GM12801 (cell line): ENCODE results near the gene ATG7.

Source experiments
- TF ChIP-seq, protein P1 (sequence below): IDR thresholded peaks from one replicate; pipeline ENCODE4 v1.5.1; 2011; ENCODE audit warnings: control low read depth; ENCODE audit not compliant: insufficient read length; ENCODE audit errors: extremely low read depth

The ATG7 gene

DNA sequence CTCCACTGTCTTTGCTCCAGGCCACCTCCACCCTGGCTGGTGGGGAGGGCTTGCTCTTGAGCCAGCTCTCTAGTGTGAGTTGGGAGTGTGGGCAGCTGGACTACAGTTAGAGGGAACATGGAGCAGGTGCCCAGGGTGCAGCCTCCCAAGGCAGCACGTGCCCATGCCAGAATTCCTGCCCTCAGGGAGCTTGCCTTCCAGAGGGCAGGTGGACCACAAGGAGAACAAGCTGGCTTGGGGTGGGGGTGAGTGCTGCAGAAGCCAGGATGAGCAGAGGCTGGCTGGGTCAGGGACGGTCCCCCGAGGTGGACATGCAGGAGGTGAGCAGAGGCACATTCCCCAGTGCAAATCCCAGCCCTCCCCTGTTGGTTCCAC is 282.0 kb downstream of the ATG7 start:
- TF ChIP-seq, protein P1, sequence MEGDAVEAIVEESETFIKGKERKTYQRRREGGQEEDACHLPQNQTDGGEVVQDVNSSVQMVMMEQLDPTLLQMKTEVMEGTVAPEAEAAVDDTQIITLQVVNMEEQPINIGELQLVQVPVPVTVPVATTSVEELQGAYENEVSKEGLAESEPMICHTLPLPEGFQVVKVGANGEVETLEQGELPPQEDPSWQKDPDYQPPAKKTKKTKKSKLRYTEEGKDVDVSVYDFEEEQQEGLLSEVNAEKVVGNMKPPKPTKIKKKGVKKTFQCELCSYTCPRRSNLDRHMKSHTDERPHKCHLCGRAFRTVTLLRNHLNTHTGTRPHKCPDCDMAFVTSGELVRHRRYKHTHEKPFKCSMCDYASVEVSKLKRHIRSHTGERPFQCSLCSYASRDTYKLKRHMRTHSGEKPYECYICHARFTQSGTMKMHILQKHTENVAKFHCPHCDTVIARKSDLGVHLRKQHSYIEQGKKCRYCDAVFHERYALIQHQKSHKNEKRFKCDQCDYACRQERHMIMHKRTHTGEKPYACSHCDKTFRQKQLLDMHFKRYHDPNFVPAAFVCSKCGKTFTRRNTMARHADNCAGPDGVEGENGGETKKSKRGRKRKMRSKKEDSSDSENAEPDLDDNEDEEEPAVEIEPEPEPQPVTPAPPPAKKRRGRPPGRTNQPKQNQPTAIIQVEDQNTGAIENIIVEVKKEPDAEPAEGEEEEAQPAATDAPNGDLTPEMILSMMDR: no peak

GRCh38 chr3:11554666-11555065 is 282.5 kb downstream of the ATG7 start:
- TF ChIP-seq, protein P1: no peak

DNA sequence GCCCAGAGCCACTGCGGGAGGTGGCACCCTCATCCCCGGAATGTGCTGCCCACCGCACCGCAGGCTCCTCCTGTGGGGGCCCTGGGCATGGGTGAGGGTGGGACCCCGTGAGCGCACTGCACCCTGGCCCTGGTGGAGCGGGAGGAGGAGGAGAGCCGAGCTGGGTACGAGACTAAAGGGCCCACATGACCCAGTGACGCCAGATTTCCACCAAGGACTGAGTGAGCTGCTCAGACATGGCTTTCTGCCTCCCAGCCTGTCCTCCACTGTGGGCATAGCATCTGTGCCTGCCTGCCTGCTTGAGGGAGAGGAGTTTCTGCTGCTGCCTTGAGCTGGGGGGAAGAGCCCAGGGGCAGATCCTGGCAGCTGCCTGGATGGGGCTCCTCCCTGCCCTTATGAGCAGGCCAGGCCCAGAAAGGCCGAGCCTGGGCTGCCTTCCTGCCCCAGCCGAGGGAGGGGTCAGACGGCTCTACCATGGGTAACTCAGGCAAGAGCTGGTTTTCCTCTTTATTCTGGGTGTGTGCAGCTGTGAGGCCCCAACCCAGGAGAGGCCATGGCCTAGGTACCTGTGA is 283.1 kb downstream of the ATG7 start:
- TF ChIP-seq, protein P1: no peak

DNA sequence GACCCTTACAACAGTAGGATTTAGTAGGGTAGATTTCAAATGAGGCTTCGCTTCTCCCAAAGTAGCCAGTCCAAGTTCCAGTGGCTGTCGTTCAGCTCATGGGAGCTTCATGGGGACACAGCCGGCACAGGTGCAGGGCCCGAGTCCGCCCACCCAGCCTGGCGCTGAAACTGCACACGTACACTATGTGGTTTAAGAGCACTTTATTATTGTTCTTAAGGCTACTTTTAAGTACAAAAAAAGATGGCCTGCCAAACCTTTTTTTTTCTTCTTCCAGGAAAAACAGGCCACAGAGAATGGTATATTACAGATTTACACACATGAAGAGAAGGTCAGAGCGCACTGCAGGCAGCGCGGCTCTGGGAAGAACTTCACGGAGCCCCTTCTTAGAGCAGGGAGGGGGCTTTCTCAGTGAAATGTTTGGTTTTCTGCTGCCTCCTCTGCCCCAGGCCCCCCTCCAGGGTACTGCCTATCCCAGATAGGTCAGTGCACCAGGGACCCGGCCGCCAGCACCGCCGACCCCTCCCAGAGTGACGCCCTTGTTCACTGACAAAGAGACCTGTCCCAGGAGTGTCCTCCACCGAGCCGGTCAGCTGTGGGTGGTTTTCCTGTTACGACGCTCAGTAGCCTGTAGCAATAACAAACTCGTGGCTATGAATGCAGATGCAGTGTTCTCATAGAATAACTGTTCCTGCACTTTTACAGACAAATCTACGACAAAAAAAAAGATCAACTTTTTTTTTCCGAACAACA is 283.9 kb downstream of the ATG7 start:
- TF ChIP-seq, protein P1: no peak

DNA sequence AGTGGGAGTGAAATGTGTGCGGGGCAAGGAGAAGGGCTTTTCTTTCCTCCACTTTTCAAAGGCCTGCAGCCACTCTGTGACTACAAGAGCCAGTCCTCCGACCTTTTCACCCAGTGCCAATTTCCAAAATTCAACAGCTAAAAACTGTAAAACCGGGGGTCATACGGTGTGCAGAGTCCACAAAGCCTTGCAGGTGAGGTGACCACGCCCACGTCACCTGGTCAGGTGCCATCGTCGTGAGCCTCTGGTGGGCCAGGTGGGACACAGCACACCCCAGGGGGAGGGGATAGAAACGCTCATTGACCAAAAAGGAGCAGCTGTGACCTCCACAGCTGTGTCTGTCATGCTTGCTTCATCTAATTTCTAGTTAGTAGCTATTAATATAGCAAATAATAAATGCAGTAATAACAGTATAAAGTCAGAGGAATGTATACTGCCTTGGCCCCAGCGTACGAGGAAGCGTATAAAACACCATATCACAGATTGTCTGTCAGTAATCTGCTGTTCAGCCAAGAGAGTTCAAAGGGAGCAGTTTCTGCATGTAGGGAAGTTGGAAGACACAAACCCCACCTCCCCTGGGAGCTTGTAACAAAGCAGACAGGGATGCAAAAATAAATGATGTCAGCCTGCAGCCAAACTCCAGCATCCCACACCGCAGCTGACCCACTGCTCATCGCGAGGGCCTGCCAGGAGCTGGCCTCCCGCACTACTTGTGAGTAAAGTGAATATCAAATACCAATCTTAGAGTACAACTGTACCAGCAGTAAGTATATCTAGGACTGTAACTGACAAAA is 284.9 kb downstream of the ATG7 start:
- TF ChIP-seq, protein P1: no peak

- TF ChIP-seq, protein P1: no peak
Observed at GRCh38 chr3:11558002-11558401, 285.8 kb downstream of the ATG7 start.

DNA sequence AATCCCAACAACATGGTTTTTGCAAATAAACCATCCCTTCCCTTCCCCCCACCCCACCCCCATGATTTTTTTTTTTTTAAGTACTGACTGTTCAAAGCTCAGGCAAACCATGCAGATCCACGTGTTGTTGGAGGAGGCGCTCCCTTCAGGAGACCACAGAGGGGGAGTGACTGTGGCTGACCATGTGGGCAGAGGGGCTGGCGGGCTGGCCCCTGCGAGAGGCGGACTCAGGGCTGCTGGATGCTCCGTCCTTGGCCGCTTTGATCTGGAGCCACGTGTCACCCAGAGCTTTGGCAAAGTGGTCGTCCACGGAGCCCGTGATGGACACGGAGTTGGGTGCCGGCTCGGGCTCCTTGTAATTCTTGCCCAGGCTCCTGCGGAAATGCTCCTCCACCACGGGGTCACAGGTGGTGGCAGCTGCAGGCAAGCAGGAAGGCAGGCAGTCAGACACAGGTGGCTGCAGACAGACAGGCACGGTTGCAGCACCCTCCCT is 286.3 kb downstream of the ATG7 start:
- TF ChIP-seq, protein P1: no peak
